HEK293 (cell line): Measurements from ENCODE around the gene SDF2.

Experiments used
- BCL11A ChIP-seq: fragments of 450-650 bp; formaldehyde crosslinking; IDR thresholded peaks from 2 replicates; pipeline ENCODE4 v1.5.1; 2016; ENCODE audit warnings: low read depth, missing biosample characterization, missing genetic modification characterization
- KLF8 ChIP-seq: fragments of 450-650 bp; formaldehyde crosslinking; IDR thresholded peaks from 2 replicates; pipeline ENCODE4 v1.5.1; 2016; ENCODE audit warnings: missing biosample characterization, missing genetic modification characterization
- SP2 ChIP-seq: fragments of 450-650 bp; formaldehyde crosslinking; IDR thresholded peaks from 2 replicates; pipeline ENCODE4 v1.5.1; 2016; ENCODE audit warnings: missing biosample characterization, missing genetic modification characterization
- TRIM28 ChIP-seq: IDR thresholded peaks from 2 replicates; pipeline ENCODE4 v1.6.1; 2011; ENCODE audit warnings: low read length, control low read depth, borderline replicate concordance
- YY1 ChIP-seq: fragments of 450-650 bp; formaldehyde crosslinking; IDR thresholded peaks from 2 replicates; pipeline ENCODE4 v1.5.1; 2018; ENCODE audit warnings: missing biosample characterization, missing genetic modification characterization
- ZBTB17 ChIP-seq: fragments of 450-650 bp; formaldehyde crosslinking; IDR thresholded peaks from 2 replicates; pipeline ENCODE4 v1.5.1; 2016; ENCODE audit warnings: missing biosample characterization, missing genetic modification characterization
- ZBTB21 ChIP-seq: fragments of 450-650 bp; formaldehyde crosslinking; IDR thresholded peaks from 2 replicates; pipeline ENCODE4 v1.5.1; 2017; ENCODE audit warnings: missing biosample characterization, missing genetic modification characterization
- ZFP69B ChIP-seq: fragments of 450-650 bp; formaldehyde crosslinking; IDR thresholded peaks from 2 replicates; pipeline ENCODE4 v1.5.1; 2016; ENCODE audit warnings: missing biosample characterization, missing genetic modification characterization
- ZNF121 ChIP-seq: fragments of 450-650 bp; formaldehyde crosslinking; IDR thresholded peaks from 2 replicates; pipeline ENCODE4 v1.5.1; 2016; ENCODE audit warnings: missing biosample characterization, missing genetic modification characterization
- ZNF138 ChIP-seq: fragments of 450-650 bp; formaldehyde crosslinking; IDR thresholded peaks from 2 replicates; pipeline ENCODE4 v1.5.1; 2016; ENCODE audit warnings: missing biosample characterization, missing genetic modification characterization, borderline replicate concordance
- ZNF174 ChIP-seq: fragments of 450-650 bp; formaldehyde crosslinking; IDR thresholded peaks from 2 replicates; pipeline ENCODE4 v1.5.0; 2017; ENCODE audit warnings: missing biosample characterization, mild to moderate bottlenecking, missing genetic modification characterization
- ZNF175 ChIP-seq: fragments of 450-650 bp; formaldehyde crosslinking; IDR thresholded peaks from 2 replicates; pipeline ENCODE4 v1.5.1; 2016; ENCODE audit warnings: missing biosample characterization, missing genetic modification characterization
- ZNF2 ChIP-seq: fragments of 450-650 bp; formaldehyde crosslinking; IDR thresholded peaks from 2 replicates; pipeline ENCODE4 v1.5.1; 2016; ENCODE audit warnings: missing biosample characterization, missing genetic modification characterization
- ZNF202 ChIP-seq: fragments of 450-650 bp; formaldehyde crosslinking; IDR thresholded peaks from 2 replicates; pipeline ENCODE4 v1.5.1; 2016; ENCODE audit warnings: missing biosample characterization, missing genetic modification characterization, borderline replicate concordance
- ZNF214 ChIP-seq: fragments of 450-650 bp; formaldehyde crosslinking; IDR thresholded peaks from 2 replicates; pipeline ENCODE4 v1.5.1; 2017; ENCODE audit warnings: missing biosample characterization, mild to moderate bottlenecking, missing genetic modification characterization, borderline replicate concordance
- ZNF24 ChIP-seq: fragments of 450-650 bp; formaldehyde crosslinking; IDR thresholded peaks from 2 replicates; pipeline ENCODE4 v1.5.1; 2016; ENCODE audit warnings: missing biosample characterization, missing genetic modification characterization
- ZNF350 ChIP-seq: fragments of 450-650 bp; formaldehyde crosslinking; IDR thresholded peaks from 2 replicates; pipeline ENCODE4 v1.5.0; 2017; ENCODE audit warnings: missing biosample characterization, mild to moderate bottlenecking, missing genetic modification characterization
- ZNF404 ChIP-seq: fragments of 450-650 bp; formaldehyde crosslinking; IDR thresholded peaks from 2 replicates; pipeline ENCODE4 v1.5.1; 2017; ENCODE audit warnings: missing biosample characterization, missing genetic modification characterization
- ZNF433 ChIP-seq: fragments of 450-650 bp; formaldehyde crosslinking; IDR thresholded peaks from 2 replicates; pipeline ENCODE4 v1.5.1; 2016; ENCODE audit warnings: missing biosample characterization, missing genetic modification characterization, low read depth
- ZNF561 ChIP-seq: fragments of 450-650 bp; IDR thresholded peaks from 2 replicates; pipeline ENCODE4 v1.5.1; 2018; ENCODE audit warnings: missing biosample characterization, missing genetic modification characterization, borderline replicate concordance
- ZNF585B ChIP-seq: fragments of 450-650 bp; formaldehyde crosslinking; IDR thresholded peaks from 2 replicates; pipeline ENCODE4 v1.5.1; 2016; ENCODE audit warnings: missing biosample characterization, missing genetic modification characterization
- ZNF660 ChIP-seq: fragments of 450-650 bp; IDR thresholded peaks from 2 replicates; pipeline ENCODE4 v1.5.1; 2018; ENCODE audit warnings: missing biosample characterization, mild to moderate bottlenecking, missing genetic modification characterization
- ZNF701 ChIP-seq: fragments of 450-650 bp; formaldehyde crosslinking; IDR thresholded peaks from 2 replicates; pipeline ENCODE4 v1.5.1; 2016; ENCODE audit warnings: missing biosample characterization, missing genetic modification characterization
- TF ChIP-seq, protein P1 (sequence below): fragments of 450-650 bp; formaldehyde crosslinking; IDR thresholded peaks from 2 replicates; pipeline ENCODE4 v1.5.1; 2016; ENCODE audit warnings: missing biosample characterization, missing genetic modification characterization
- TF ChIP-seq, protein P2 (sequence below): fragments of 450-650 bp; formaldehyde crosslinking; IDR thresholded peaks from 2 replicates; pipeline ENCODE4 v1.5.1; 2016; ENCODE audit warnings: missing biosample characterization, missing genetic modification characterization
- TF ChIP-seq, protein P3 (sequence below): fragments of 450-650 bp; formaldehyde crosslinking; IDR thresholded peaks from 2 replicates; pipeline ENCODE4 v1.5.1; 2016; ENCODE audit warnings: missing biosample characterization, missing genetic modification characterization
- TF ChIP-seq, protein P4 (sequence below): fragments of 450-650 bp; formaldehyde crosslinking; conservative IDR thresholded peaks from 2 replicates; pipeline ENCODE4 v1.5.1; 2016; ENCODE audit warnings: low read depth, missing biosample characterization, missing genetic modification characterization
- TF ChIP-seq, protein P5 (sequence below): fragments of 450-650 bp; formaldehyde crosslinking; IDR thresholded peaks from 2 replicates; pipeline ENCODE4 v1.5.1; 2017; ENCODE audit warnings: missing biosample characterization, mild to moderate bottlenecking, missing genetic modification characterization, moderate library complexity
- TF ChIP-seq, protein P6 (sequence below): fragments of 450-650 bp; IDR thresholded peaks from 2 replicates; pipeline ENCODE4 v1.5.1; 2018; ENCODE audit warnings: missing biosample characterization, mild to moderate bottlenecking, missing genetic modification characterization

Gene SDF2

DNA sequence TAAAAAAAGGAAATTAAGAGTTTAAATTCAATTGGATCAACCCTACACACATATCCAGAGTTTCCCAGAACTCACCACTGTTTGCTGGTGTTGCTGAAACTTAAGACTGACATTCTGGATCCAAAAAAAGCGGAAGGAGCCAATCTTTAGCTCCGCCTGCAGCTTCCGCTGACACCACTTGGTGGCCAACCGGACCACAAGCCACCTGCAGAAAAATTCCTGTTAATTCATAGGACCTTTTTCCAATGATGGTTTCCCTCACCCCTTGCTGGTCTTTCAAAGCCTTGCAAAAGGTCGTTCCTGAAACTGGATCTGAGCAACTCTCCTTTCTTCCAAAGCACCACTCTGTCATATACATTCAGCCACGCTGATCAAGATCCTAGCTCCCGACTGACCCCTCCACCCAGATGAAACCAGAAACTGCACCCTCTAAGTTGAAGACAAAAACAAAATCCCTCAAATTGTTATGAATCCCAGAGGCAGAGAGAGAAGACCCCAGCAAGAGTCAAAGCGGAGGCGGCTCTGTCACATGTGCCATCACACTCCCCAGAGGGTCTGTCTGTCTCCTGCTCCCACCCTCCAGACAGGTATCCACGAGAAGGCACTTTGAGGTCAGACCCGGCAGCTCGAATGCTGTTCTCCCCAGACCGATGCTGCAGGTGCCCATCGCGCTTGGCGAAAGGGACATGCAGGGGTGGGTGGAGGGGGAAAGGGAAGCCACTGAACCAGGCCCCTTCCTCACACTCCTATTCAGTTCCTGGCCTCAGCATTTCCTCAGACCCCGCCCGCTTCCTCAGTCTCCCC is 17.5 kb downstream of the SDF2 start (continued):
- TF ChIP-seq, protein P1, sequence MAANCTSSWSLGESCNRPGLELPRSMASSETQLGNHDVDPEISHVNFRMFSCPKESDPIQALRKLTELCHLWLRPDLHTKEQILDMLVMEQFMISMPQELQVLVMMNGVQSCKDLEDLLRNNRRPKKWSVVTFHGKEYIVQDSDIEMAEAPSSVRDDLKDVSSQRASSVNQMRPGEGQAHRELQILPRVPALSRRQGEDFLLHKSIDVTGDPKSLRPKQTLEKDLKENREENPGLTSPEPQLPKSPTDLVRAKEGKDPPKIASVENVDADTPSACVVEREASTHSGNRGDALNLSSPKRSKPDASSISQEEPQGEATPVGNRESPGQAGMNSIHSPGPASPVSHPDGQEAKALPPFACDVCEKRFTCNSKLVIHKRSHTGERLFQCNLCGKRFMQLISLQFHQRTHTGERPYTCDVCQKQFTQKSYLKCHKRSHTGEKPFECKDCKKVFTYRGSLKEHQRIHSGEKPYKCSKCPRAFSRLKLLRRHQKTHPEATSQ (tag by site-specific recombination) = no peak
- TF ChIP-seq ZNF24 (tag by site-specific recombination) (no peak), ZBTB21 (tag by site-specific recombination) (no peak), ZNF121 (tag by site-specific recombination) (no peak), ZNF585B (tag by site-specific recombination) (no peak), ZNF214 (tag by site-specific recombination) (no peak), ZBTB17 (tag by site-specific recombination) (peak; percentile 57; the same call in 1 of the 2 replicates), ZNF174 (tag by site-specific recombination) (no peak), SP2 (tag by site-specific recombination) (0 out of 2 replicates have a peak, but pooled peaks have one; percentile 22), KLF8 (tag by site-specific recombination) (no peak), ZFP69B (tag by site-specific recombination) (no peak), BCL11A (no peak), ZNF701 (tag by site-specific recombination) (no peak), ZNF404 (tag by site-specific recombination) (no peak), ZNF2 (tag by site-specific recombination) (no peak), ZNF202 (tag by site-specific recombination) (no peak), TRIM28 (no peak), ZNF175 (no peak), ZNF350 (tag by site-specific recombination) (no peak), ZNF138 (tag by site-specific recombination) (no peak), ZNF433 (tag by site-specific recombination) (no peak), ZNF561 (tag by site-specific recombination) (no peak), YY1 (tag by site-specific recombination) (no peak), ZNF660 (tag by site-specific recombination) (no peak)
- TF ChIP-seq, protein P2, sequence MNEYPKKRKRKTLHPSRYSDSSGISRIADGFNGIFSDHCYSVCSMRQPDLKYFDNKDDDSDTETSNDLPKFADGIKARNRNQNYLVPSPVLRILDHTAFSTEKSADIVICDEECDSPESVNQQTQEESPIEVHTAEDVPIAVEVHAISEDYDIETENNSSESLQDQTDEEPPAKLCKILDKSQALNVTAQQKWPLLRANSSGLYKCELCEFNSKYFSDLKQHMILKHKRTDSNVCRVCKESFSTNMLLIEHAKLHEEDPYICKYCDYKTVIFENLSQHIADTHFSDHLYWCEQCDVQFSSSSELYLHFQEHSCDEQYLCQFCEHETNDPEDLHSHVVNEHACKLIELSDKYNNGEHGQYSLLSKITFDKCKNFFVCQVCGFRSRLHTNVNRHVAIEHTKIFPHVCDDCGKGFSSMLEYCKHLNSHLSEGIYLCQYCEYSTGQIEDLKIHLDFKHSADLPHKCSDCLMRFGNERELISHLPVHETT (tag by site-specific recombination) = no peak
- TF ChIP-seq, protein P3, sequence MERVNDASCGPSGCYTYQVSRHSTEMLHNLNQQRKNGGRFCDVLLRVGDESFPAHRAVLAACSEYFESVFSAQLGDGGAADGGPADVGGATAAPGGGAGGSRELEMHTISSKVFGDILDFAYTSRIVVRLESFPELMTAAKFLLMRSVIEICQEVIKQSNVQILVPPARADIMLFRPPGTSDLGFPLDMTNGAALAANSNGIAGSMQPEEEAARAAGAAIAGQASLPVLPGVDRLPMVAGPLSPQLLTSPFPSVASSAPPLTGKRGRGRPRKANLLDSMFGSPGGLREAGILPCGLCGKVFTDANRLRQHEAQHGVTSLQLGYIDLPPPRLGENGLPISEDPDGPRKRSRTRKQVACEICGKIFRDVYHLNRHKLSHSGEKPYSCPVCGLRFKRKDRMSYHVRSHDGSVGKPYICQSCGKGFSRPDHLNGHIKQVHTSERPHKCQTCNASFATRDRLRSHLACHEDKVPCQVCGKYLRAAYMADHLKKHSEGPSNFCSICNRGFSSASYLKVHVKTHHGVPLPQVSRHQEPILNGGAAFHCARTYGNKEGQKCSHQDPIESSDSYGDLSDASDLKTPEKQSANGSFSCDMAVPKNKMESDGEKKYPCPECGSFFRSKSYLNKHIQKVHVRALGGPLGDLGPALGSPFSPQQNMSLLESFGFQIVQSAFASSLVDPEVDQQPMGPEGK = 0 out of 2 replicates have a peak, but pooled peaks have one; percentile 42
- TF ChIP-seq, protein P4, sequence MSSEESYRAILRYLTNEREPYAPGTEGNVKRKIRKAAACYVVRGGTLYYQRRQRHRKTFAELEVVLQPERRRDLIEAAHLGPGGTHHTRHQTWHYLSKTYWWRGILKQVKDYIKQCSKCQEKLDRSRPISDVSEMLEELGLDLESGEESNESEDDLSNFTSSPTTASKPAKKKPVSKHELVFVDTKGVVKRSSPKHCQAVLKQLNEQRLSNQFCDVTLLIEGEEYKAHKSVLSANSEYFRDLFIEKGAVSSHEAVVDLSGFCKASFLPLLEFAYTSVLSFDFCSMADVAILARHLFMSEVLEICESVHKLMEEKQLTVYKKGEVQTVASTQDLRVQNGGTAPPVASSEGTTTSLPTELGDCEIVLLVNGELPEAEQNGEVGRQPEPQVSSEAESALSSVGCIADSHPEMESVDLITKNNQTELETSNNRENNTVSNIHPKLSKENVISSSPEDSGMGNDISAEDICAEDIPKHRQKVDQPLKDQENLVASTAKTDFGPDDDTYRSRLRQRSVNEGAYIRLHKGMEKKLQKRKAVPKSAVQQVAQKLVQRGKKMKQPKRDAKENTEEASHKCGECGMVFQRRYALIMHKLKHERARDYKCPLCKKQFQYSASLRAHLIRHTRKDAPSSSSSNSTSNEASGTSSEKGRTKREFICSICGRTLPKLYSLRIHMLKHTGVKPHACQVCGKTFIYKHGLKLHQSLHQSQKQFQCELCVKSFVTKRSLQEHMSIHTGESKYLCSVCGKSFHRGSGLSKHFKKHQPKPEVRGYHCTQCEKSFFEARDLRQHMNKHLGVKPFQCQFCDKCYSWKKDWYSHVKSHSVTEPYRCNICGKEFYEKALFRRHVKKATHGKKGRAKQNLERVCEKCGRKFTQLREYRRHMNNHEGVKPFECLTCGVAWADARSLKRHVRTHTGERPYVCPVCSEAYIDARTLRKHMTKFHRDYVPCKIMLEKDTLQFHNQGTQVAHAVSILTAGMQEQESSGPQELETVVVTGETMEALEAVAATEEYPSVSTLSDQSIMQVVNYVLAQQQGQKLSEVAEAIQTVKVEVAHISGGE (tag by site-specific recombination) = peak; percentile 52; the same call in 1 of the 2 replicates
- TF ChIP-seq, protein P5, sequence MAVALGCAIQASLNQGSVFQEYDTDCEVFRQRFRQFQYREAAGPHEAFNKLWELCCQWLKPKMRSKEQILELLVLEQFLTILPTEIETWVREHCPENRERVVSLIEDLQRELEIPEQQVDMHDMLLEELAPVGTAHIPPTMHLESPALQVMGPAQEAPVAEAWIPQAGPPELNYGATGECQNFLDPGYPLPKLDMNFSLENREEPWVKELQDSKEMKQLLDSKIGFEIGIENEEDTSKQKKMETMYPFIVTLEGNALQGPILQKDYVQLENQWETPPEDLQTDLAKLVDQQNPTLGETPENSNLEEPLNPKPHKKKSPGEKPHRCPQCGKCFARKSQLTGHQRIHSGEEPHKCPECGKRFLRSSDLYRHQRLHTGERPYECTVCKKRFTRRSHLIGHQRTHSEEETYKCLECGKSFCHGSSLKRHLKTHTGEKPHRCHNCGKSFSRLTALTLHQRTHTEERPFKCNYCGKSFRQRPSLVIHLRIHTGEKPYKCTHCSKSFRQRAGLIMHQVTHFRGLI (tag by site-specific recombination) = peak; percentile 60; the same call in 1 of the 2 replicates
- TF ChIP-seq, protein P6, sequence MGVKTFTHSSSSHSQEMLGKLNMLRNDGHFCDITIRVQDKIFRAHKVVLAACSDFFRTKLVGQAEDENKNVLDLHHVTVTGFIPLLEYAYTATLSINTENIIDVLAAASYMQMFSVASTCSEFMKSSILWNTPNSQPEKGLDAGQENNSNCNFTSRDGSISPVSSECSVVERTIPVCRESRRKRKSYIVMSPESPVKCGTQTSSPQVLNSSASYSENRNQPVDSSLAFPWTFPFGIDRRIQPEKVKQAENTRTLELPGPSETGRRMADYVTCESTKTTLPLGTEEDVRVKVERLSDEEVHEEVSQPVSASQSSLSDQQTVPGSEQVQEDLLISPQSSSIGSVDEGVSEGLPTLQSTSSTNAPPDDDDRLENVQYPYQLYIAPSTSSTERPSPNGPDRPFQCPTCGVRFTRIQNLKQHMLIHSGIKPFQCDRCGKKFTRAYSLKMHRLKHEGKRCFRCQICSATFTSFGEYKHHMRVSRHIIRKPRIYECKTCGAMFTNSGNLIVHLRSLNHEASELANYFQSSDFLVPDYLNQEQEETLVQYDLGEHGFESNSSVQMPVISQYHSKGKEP = no peak
